Measurements from ENCODE around the gene FGGY.

- TF ChIP-seq CTCF (IDR thresholded peaks at IDR 0.05; ENCODE audit: insufficient read depth, low read length, poor library complexity, severe bottlenecking) (no peak), EZH2phosphoT487 (conservative IDR thresholded peaks at IDR 0.05; ENCODE audit: low read length) (no peak)
Measured at GRCh38 chr1:59502009-59502691, 205.3 kb downstream of the FGGY start.
